HepG2 (cell line): ENCODE measurements around the gene BTBD17. TPM values are rescaled to one million over a fixed set of nuclear protein-coding genes. Genes with fewer than 3 reads are reported as not detected.
A peak's percentile ranks its signal among the peaks of the same experiment; 100 is the strongest.

Experiments
- EEA1 ChIP-seq: sonication (generic); formaldehyde crosslinking; IDR thresholded peaks from 2 replicates; pipeline ENCODE4 v1.5.1; 2020; ENCODE audit warnings: mild to moderate bottlenecking, missing genetic modification reagents, borderline replicate concordance
- FIP1L1 ChIP-seq: fragments of 200-400 bp; formaldehyde crosslinking; IDR thresholded peaks from 2 replicates; pipeline ENCODE4 v1.6.1; 2018; ENCODE audit warnings: low read depth, mild to moderate bottlenecking, low read length, moderate library complexity, borderline replicate concordance; ENCODE audit not compliant: insufficient read depth
- GFI1 ChIP-seq: sonication (generic); formaldehyde crosslinking; IDR thresholded peaks from 2 replicates; pipeline ENCODE4 v1.5.0; 2020; ENCODE audit warnings: missing genetic modification reagents, mild to moderate bottlenecking, borderline replicate concordance
- HIVEP1 ChIP-seq: sonication (generic); formaldehyde crosslinking; IDR thresholded peaks from 2 replicates; pipeline ENCODE4 v1.4.0; 2020; ENCODE audit warnings: mild to moderate bottlenecking, missing genetic modification reagents
- HMG20A ChIP-seq: IDR thresholded peaks from 2 replicates; pipeline ENCODE4 v1.6.1; 2016; ENCODE audit warnings: borderline replicate concordance
- JDP2 ChIP-seq: sonication (generic); formaldehyde crosslinking; IDR thresholded peaks from 2 replicates; pipeline ENCODE4 v1.8.1; 2022; ENCODE audit warnings: missing genetic modification reagents, borderline replicate concordance
- MED1 ChIP-seq: sonication (generic); formaldehyde crosslinking; IDR thresholded peaks from 2 replicates; pipeline ENCODE4 v1.4.0; 2020; ENCODE audit warnings: missing genetic modification reagents
- MEIS1 ChIP-seq: sonication (generic); formaldehyde crosslinking; IDR thresholded peaks from 2 replicates; pipeline ENCODE4 v1.9.0; 2021; ENCODE audit warnings: mild to moderate bottlenecking, missing genetic modification reagents, moderate library complexity, borderline replicate concordance
- MYC ChIP-seq: sonication (generic); formaldehyde crosslinking; IDR thresholded peaks from 2 replicates; pipeline ENCODE4 v1.9.0; 2021; ENCODE audit warnings: missing genetic modification reagents, borderline replicate concordance
- MYNN ChIP-seq: sonication (generic); formaldehyde crosslinking; IDR thresholded peaks from 2 replicates; pipeline ENCODE4 v1.4.0; 2020; ENCODE audit warnings: mild to moderate bottlenecking, low read depth, missing genetic modification reagents
- PPARG ChIP-seq: conservative IDR thresholded peaks from 2 replicates; pipeline ENCODE4 v1.6.1; 2016; ENCODE audit warnings: missing biosample characterization, missing genetic modification reagents
- SMARCE1 ChIP-seq: fragments of 450-650 bp; IDR thresholded peaks from 2 replicates; pipeline ENCODE4 v1.6.1; 2017; ENCODE audit warnings: borderline replicate concordance
- TCF12 ChIP-seq, 2 experiments: fragments of 450-650 bp in 1 of 2; sonication (generic) in 1 of 2; formaldehyde crosslinking in 1 of 2; IDR thresholded peaks; 2 replicates each; pipeline versions ENCODE4 v1.6.1 to v1.8.0; 2017 to 2022; ENCODE audit warnings: antibody characterized with exemption in 1 of 2, mild to moderate bottlenecking in 1 of 2, missing genetic modification reagents in 1 of 2, moderate library complexity in 1 of 2
- THAP11 ChIP-seq: IDR thresholded peaks from 2 replicates; pipeline ENCODE4 v1.6.1; 2016; ENCODE audit warnings: missing biosample characterization, missing genetic modification reagents
- TOPORS ChIP-seq: sonication (generic); formaldehyde crosslinking; IDR thresholded peaks from 2 replicates; pipeline ENCODE4 v1.8.0; 2023; ENCODE audit warnings: mild to moderate bottlenecking, missing genetic modification reagents
- ZNF101 ChIP-seq: sonication (generic); formaldehyde crosslinking; IDR thresholded peaks from 2 replicates; pipeline ENCODE4 v1.4.0; 2020; ENCODE audit warnings: mild to moderate bottlenecking, low read depth, missing genetic modification reagents, borderline replicate concordance
- ZNF34 ChIP-seq: sonication (generic); formaldehyde crosslinking; IDR thresholded peaks from 2 replicates; pipeline ENCODE4 v1.4.0; 2020; ENCODE audit warnings: mild to moderate bottlenecking, missing genetic modification reagents, borderline replicate concordance
- ZNF543 ChIP-seq: sonication (generic); formaldehyde crosslinking; IDR thresholded peaks from 2 replicates; pipeline ENCODE4 v1.4.0; 2020; ENCODE audit warnings: mild to moderate bottlenecking, missing genetic modification reagents
- ZNF644 ChIP-seq: IDR thresholded peaks from 2 replicates; pipeline ENCODE4 v1.6.1; 2016; ENCODE audit warnings: low read depth
- ZNF713 ChIP-seq: sonication (generic); formaldehyde crosslinking; IDR thresholded peaks from 2 replicates; pipeline ENCODE4 v1.4.0; 2020; ENCODE audit warnings: mild to moderate bottlenecking, missing genetic modification reagents
- ZNF780A ChIP-seq: sonication (generic); formaldehyde crosslinking; IDR thresholded peaks from 2 replicates; pipeline ENCODE4 v1.8.0; 2022; ENCODE audit warnings: mild to moderate bottlenecking, missing genetic modification reagents, moderate library complexity
- ZNF790 ChIP-seq: sonication (generic); formaldehyde crosslinking; IDR thresholded peaks from 2 replicates; pipeline ENCODE4 v1.8.0; 2022; ENCODE audit warnings: missing genetic modification reagents, mild to moderate bottlenecking, borderline replicate concordance
- ZZZ3 ChIP-seq: sonication (generic); formaldehyde crosslinking; IDR thresholded peaks from 2 replicates; pipeline ENCODE4 v1.4.0; 2020; ENCODE audit warnings: missing genetic modification reagents, mild to moderate bottlenecking, borderline replicate concordance
- polyA plus RNA-seq, 8 experiments: library from polyadenylated mRNA; depleted of rRNA in 3 of 8; stranded (reverse) in 7 of 8; unstranded in 1 of 8; fragments of >200 nt; fragmentation: Illumina TruSeq in 4 of 8; extraction: Trizol in 4 of 8; gene quantifications; 2 replicates each; pipeline versions ENCODE4 v1.2.1 to v1.2.3, GENCODE V29; 2011 to 2016; ENCODE audit warnings: low read depth in 4 of 8, missing spikeins in 1 of 8, mixed read lengths in 1 of 8; ENCODE audit not compliant: insufficient read depth in 1 of 8
- total RNA-seq, 5 experiments: library from RNA; depleted of rRNA; stranded (reverse); fragments of >200 nt; fragmentation: Illumina TruSeq; extraction: Trizol; gene quantifications; 2 replicates each; pipeline ENCODE4 v1.2.3, GENCODE V29; 2016; ENCODE audit warnings: low read depth in 1 of 5
- TF ChIP-seq, protein P1 (sequence below): sonication (generic); formaldehyde crosslinking; IDR thresholded peaks from 2 replicates; pipeline ENCODE4 v1.8.0; 2022; ENCODE audit warnings: missing genetic modification reagents, mild to moderate bottlenecking, inconsistent platforms, borderline replicate concordance
- TF ChIP-seq, protein P2 (sequence below): sonication (generic); formaldehyde crosslinking; IDR thresholded peaks from 2 replicates; pipeline ENCODE4 v1.5.1; 2020; ENCODE audit warnings: missing genetic modification reagents, mild to moderate bottlenecking, borderline replicate concordance
- TF ChIP-seq, protein P3 (sequence below): sonication (generic); formaldehyde crosslinking; IDR thresholded peaks from 2 replicates; pipeline ENCODE4 v1.8.1; 2022; ENCODE audit warnings: mild to moderate bottlenecking, missing genetic modification reagents
- TF ChIP-seq, protein P4 (sequence below): sonication (generic); formaldehyde crosslinking; IDR thresholded peaks from 2 replicates; pipeline ENCODE4 v1.5.0; 2020; ENCODE audit warnings: missing genetic modification reagents

The BTBD17 gene
- total and polyA plus RNA-seq, 2 of the 13 experiments (the other 11 are each of a cell fraction or from before 2014, with no cell fraction given), result not detected

DNA sequence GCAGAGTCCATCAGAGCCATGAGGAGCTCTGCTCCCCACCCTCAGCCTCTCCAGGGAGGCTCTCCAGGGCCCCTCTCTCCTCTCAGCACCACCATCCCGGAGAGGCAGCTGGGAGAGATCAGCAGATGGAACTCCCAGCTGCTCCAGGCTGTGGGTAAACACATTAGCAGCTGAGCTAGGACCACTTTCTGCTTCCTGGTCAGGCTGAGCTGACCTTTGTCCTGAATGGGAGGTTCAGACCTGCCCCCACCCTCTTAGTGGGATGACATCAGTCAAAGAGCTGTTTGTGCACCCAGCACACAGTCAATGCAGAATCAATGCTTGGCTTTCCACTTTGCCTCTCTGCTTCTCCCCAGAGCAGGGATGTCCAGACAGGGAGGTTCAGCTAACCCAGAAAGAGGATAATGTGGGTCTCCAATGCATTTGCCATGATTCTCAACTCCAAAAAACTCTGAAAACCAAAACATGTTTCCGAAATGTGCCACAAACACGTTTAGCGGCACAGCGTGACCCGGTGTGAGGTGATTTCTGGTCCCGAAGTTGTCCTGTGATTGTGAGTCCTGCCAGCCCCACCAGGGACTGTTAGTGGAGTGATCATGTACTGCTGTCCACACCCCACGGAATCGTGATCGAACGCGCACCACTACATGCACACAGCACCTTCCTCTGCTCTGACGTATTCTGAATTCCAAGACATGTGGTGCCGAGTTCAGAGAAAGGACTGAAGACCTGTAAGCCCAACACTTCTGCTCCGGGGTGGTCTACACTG, 12.4 kb upstream of the BTBD17 start (continued):
- TF ChIP-seq, protein P1, sequence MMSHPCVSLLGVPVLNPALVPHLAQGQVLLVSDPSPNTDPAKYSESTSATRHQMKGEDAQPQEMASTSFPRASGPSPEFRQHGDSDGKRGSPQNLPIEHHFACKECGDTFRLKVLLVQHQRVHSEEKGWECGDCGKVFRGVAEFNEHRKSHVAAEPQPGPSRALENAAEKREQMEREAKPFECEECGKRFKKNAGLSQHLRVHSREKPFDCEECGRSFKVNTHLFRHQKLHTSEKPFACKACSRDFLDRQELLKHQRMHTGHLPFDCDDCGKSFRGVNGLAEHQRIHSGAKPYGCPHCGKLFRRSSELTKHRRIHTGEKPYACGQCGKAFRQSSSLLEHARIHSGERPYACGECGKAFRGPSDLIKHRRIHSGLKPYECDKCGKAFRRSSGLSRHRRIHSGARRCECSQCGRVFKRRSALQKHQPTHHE (CRISPR knock-in tag), result no peak
- TF ChIP-seq TCF12 (IDR thresholded peaks at IDR 0.05) (no peak), TCF12 (CRISPR knock-in tag; IDR thresholded peaks at IDR 0.05) (peak; percentile 35; the same call in 1 of the 2 replicates), ZNF644 (CRISPR knock-in tag) (peak; percentile 83; the same call in 1 of the 2 replicates), ZNF790 (CRISPR knock-in tag) (no peak), ZNF543 (no peak), ZNF780A (no peak), JDP2 (CRISPR knock-in tag) (no peak), ZZZ3 (no peak), SMARCE1 (no peak), TOPORS (peak; percentile 43; the same call in 1 of the 2 replicates), MEIS1 (CRISPR knock-in tag) (peak; percentile 93; the same call in 1 of the 2 replicates), THAP11 (CRISPR knock-in tag) (peak; percentile 89), ZNF34 (no peak), ZNF713 (CRISPR knock-in tag) (no peak), MED1 (CRISPR knock-in tag) (peak; percentile 89), GFI1 (CRISPR knock-in tag) (no peak; the same call in 1 of the 2 replicates), MYNN (CRISPR knock-in tag) (no peak), EEA1 (CRISPR knock-in tag) (no peak), MYC (CRISPR knock-in tag) (peak; percentile 32; the same call in 1 of the 2 replicates), HIVEP1 (CRISPR knock-in tag) (peak; percentile 20; the same call in 1 of the 2 replicates), HMG20A (CRISPR knock-in tag) (peak; percentile 89; the same call in 1 of the 2 replicates), FIP1L1 (no peak), PPARG (CRISPR knock-in tag) (peak; percentile 99), ZNF101 (no peak)
- TF ChIP-seq, protein P2, sequence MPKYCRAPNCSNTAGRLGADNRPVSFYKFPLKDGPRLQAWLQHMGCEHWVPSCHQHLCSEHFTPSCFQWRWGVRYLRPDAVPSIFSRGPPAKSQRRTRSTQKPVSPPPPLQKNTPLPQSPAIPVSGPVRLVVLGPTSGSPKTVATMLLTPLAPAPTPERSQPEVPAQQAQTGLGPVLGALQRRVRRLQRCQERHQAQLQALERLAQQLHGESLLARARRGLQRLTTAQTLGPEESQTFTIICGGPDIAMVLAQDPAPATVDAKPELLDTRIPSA (CRISPR knock-in tag), result no peak
- TF ChIP-seq, protein P3, sequence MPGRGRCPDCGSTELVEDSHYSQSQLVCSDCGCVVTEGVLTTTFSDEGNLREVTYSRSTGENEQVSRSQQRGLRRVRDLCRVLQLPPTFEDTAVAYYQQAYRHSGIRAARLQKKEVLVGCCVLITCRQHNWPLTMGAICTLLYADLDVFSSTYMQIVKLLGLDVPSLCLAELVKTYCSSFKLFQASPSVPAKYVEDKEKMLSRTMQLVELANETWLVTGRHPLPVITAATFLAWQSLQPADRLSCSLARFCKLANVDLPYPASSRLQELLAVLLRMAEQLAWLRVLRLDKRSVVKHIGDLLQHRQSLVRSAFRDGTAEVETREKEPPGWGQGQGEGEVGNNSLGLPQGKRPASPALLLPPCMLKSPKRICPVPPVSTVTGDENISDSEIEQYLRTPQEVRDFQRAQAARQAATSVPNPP (CRISPR knock-in tag), result no peak
- TF ChIP-seq, protein P4, sequence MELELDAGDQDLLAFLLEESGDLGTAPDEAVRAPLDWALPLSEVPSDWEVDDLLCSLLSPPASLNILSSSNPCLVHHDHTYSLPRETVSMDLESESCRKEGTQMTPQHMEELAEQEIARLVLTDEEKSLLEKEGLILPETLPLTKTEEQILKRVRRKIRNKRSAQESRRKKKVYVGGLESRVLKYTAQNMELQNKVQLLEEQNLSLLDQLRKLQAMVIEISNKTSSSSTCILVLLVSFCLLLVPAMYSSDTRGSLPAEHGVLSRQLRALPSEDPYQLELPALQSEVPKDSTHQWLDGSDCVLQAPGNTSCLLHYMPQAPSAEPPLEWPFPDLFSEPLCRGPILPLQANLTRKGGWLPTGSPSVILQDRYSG (CRISPR knock-in tag), result no peak
